CD8-positive, alpha-beta memory T cell (primary cell): Measurements from ENCODE around the gene PADI1. TPM values are rescaled to one million over a fixed set of nuclear protein-coding genes. Genes with fewer than 3 reads are reported as not detected.

ENCODE experiments used
- CTCF ChIA-PET: fragments of 350-600 bp; sonication (Branson Sonifier 250); formaldehyde crosslinking; loops from one replicate; lab custom pipeline; 2021; ENCODE audit warnings: antibody characterized with exemption; lab: Charles Lee
- POLR2A ChIA-PET: fragments of 350-600 bp; sonication (Branson Sonifier 250); formaldehyde crosslinking; loops from one replicate; lab custom pipeline; 2021; ENCODE audit warnings: antibody characterized with exemption; lab: Charles Lee
- DNase-seq, 5 donors: peaks; one replicate each; pipeline versions ENCODE4 v3.0.0 to v3.0.0-alpha.2; 2020 to 2022; ENCODE audit warnings: mixed read lengths in 1 of 5
- H3K27ac ChIP-seq: one replicate; pipeline ENCODE4 v1.7.0; 2013; ENCODE audit warnings: low read depth, mild to moderate bottlenecking, low read length, moderate library complexity
- H3K27me3 ChIP-seq: 2 replicates; pipeline ENCODE4 v1.7.0; 2013; ENCODE audit warnings: low read length, mild to moderate bottlenecking; ENCODE audit not compliant: insufficient read depth, poor library complexity, severe bottlenecking
- H3K36me3 ChIP-seq: 2 replicates; pipeline ENCODE4 v1.7.0; 2013; ENCODE audit warnings: mild to moderate bottlenecking, low read length, moderate library complexity; ENCODE audit not compliant: insufficient read depth
- H3K4me1 ChIP-seq: 2 replicates; pipeline ENCODE4 v1.7.0; 2013; ENCODE audit warnings: mild to moderate bottlenecking, low read length, moderate library complexity; ENCODE audit not compliant: insufficient read depth
- H3K4me3 ChIP-seq: 2 replicates; pipeline ENCODE4 v1.7.0; 2013; ENCODE audit warnings: mild to moderate bottlenecking, low read length
- H3K9me3 ChIP-seq: 2 replicates; pipeline ENCODE4 v1.7.0; 2013; ENCODE audit warnings: mild to moderate bottlenecking, low read length
- H3K27ac Mint-ChIP-seq, 8 donors: one replicate each; pipeline ENCODE4 v1.8.0; 2020 to 2021; ENCODE audit warnings: mixed read lengths in 8 of 8, mild to moderate bottlenecking in 6 of 8, inconsistent platforms in 3 of 8, moderate library complexity in 3 of 8
- H3K27me3 Mint-ChIP-seq, 2 donors: one replicate each; pipeline ENCODE4 v1.8.0; 2020 to 2021; ENCODE audit warnings: mixed read lengths in 2 of 2, mild to moderate bottlenecking in 1 of 2, moderate library complexity in 1 of 2
- H3K36me3 Mint-ChIP-seq, 3 donors: one replicate each; pipeline ENCODE4 v1.8.0; 2020 to 2021; ENCODE audit warnings: mixed read lengths in 3 of 3, inconsistent platforms in 1 of 3, mild to moderate bottlenecking in 1 of 3
- H3K4me1 Mint-ChIP-seq, 3 donors: one replicate each; pipeline ENCODE4 v1.8.0; 2020 to 2021; ENCODE audit warnings: mixed read lengths in 3 of 3, inconsistent platforms in 1 of 3, mild to moderate bottlenecking in 1 of 3
- H3K4me3 Mint-ChIP-seq, 7 donors: one replicate each; pipeline ENCODE4 v1.8.0; 2020 to 2021; ENCODE audit warnings: mixed read lengths in 7 of 7, mild to moderate bottlenecking in 6 of 7, moderate library complexity in 4 of 7, inconsistent platforms in 2 of 7
- H3K9me3 Mint-ChIP-seq, 5 donors: one replicate each; pipeline ENCODE4 v1.8.0; 2020 to 2022; ENCODE audit warnings: mixed read lengths in 5 of 5, mild to moderate bottlenecking in 3 of 5, moderate library complexity in 2 of 5, inconsistent platforms in 1 of 5
- polyA plus RNA-seq: library from polyadenylated mRNA; unstranded; fragments of 300-500 nt; fragmentation: Illumina TruSeq; gene quantifications from one replicate; pipeline ENCODE4 v1.2.3, GENCODE V29; 2021
- total RNA-seq, 2 experiments: library from RNA; stranded (reverse); gene quantifications; one replicate each; pipeline ENCODE4 v1.2.3, GENCODE V29; 2021

The PADI1 gene
- total and polyA plus RNA-seq, 3 experiments from 2014 or later: not detected

DNA sequence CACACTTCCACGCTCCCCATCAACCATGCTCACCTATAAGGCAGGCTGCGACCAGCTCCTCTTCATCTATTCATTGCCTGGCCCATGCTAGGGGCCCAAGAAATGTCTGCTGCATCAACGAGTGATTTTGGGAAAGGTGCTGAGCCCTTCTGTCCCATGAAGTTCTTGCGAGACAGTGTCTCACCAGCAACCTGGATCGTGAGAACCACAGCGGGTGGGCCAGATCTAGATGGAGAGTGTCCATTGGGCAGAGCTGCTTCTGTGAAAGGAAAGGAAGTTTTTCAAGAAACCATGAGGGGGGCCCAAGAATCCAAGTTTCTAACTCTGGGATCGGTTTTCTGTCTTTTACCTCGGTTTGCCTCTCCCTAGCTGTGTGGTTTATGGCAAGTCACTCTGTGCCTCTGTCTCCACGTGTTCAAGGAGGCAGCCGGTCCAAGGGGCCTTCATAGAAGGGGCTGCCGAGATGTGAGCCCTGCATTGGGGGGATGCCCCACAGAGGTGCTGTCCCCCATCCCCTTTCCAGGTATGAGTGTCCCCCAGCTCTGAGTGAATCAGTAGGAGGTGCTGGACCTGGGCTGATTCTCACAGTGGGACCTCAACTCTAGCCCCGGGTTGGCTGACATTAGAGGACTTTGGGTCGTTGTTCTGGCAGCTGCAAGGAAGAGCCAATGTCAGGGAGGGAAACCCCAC is 8.3 kb upstream of the PADI1 start:
- H3K4me3 ChIP-seq: no peak overlapping the region

DNA sequence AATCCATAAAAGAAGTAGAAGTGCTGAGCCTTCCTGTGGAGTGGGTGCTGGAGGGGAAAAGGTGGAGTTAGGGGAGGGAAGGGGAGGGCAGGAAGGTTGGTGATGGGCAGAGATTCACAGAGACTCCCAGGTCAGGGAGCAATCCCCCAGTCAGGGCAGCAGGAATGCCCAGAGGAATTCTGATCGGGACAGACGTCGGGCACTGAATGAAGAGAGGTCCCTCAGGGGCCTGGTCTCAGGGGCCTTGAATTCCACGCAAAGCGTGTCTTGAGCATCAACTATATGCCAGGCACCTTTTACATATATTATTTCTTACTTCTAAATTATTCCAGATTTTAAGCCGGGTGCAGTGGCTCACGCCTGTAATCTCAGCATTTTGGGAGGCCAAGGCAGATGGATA is 7.2 kb upstream of the PADI1 start:
- Mint-ChIP-seq H3K36me3 (peaks cover 0 to 3% (median 0%) of the 10 kb centered on the region in 3 donors), H3K4me3 (no peak overlapping the region), H3K27me3 (peaks cover 11 to 27% of the 10 kb centered on the region in 2 donors), H3K27ac (peak overlapping the region in 1 of 8 donors; percentile 54), H3K4me1 (peaks cover 14 to 20% (median 20%) of the 10 kb centered on the region in 3 donors), H3K9me3 (no peaks in the 10 kb centered on the region)
- Histone ChIP-seq H3K36me3 (no peaks in the 10 kb centered on the region), H3K9me3 (no peaks in the 10 kb centered on the region), H3K4me1 (peaks cover 10% of the 10 kb centered on the region), H3K27me3 (no peaks in the 10 kb centered on the region), H3K27ac (no peak overlapping the region), H3K4me3 (no peak overlapping the region)
- ChIA-PET CTCF (no interaction called here), POLR2A (no interaction called here)
- DNase-seq: no peak

More for the DNA sequence above, 8.3 kb upstream of the PADI1 start:
- Histone ChIP-seq H3K4me1 (peaks cover 8% of the 10 kb centered on the region), H3K9me3 (no peaks in the 10 kb centered on the region), H3K36me3 (no peaks in the 10 kb centered on the region), H3K27me3 (no peaks in the 10 kb centered on the region), H3K27ac (no peak overlapping the region)
- no peak for DNase-seq
- ChIA-PET CTCF (interaction anchor here (0.6 kb wide), 1 partner anchor 9 kb away, joined by 3 read pairs; no protein-coding TSS in a partner anchor), POLR2A (no interaction called here)
- H3K27ac Mint-ChIP-seq: peak overlapping the region in 1 of 8 donors; percentile 74
- no peak overlapping the region for H3K4me3 Mint-ChIP-seq
- peaks cover 9 to 12% (median 9%) of the 10 kb centered on the region in 3 donors for H3K4me1 Mint-ChIP-seq
- H3K9me3 Mint-ChIP-seq: no peaks in the 10 kb centered on the region
- H3K27me3 Mint-ChIP-seq: peaks cover 10 to 30% of the 10 kb centered on the region in 2 donors
- peaks cover 0 to 3% (median 0%) of the 10 kb centered on the region in 3 donors for H3K36me3 Mint-ChIP-seq

DNA sequence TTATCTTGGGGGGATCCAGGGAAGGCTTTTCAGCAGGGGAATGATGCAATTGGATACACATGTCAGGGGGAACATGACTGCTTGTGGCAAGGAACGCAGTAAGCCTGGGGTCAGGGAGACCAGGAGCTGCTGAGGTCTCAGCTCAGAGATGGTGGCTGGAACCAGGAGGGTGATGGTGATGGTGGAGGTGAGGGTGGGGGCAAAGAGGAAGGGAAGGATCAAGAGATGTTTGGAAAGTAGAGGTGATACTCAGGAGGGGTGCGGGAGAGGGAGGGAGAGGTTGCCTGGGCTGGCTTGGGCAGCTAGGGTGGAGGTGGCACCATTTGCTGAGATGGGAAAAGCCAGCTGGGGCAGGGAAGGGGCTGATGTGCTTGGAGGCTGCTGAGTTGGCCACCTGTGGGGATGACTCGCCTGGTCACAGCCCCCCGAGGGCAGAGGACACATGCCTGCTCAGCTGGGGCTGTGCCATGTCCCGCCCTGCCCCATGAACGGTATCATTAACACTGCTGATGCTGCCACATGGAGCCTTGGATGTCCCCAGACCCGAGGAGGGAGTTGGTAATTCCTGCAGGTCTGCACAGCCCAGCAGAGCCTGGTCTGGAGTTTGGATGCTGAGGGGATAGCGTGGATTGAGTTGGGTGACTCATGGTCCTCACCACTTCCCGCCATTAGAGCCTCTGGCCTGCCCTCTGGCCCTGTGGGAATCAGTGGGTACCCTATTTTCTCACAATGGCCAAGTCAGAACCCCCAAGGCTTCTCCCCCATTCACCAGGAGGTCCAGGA is 6.3 kb upstream of the PADI1 start:
- no peak for DNase-seq
- no peaks in the 10 kb centered on the region for H3K9me3 ChIP-seq
- H3K4me1 ChIP-seq: peaks cover 10% of the 10 kb centered on the region
- no peak overlapping the region for H3K4me3 ChIP-seq
- ChIA-PET POLR2A (no interaction called here), CTCF (no interaction called here)
- no peak overlapping the region for H3K27ac Mint-ChIP-seq
- H3K9me3 Mint-ChIP-seq: no peaks in the 10 kb centered on the region
- H3K27me3 ChIP-seq: no peaks in the 10 kb centered on the region
- H3K4me1 Mint-ChIP-seq: peaks cover 21 to 30% (median 28%) of the 10 kb centered on the region in 3 donors
- peaks cover 12 to 30% of the 10 kb centered on the region in 2 donors for H3K27me3 Mint-ChIP-seq
- no peak overlapping the region for H3K27ac ChIP-seq
- H3K36me3 Mint-ChIP-seq: peaks cover 0 to 3% (median 0%) of the 10 kb centered on the region in 3 donors
- no peak overlapping the region for H3K4me3 Mint-ChIP-seq
- no peaks in the 10 kb centered on the region for H3K36me3 ChIP-seq

DNA sequence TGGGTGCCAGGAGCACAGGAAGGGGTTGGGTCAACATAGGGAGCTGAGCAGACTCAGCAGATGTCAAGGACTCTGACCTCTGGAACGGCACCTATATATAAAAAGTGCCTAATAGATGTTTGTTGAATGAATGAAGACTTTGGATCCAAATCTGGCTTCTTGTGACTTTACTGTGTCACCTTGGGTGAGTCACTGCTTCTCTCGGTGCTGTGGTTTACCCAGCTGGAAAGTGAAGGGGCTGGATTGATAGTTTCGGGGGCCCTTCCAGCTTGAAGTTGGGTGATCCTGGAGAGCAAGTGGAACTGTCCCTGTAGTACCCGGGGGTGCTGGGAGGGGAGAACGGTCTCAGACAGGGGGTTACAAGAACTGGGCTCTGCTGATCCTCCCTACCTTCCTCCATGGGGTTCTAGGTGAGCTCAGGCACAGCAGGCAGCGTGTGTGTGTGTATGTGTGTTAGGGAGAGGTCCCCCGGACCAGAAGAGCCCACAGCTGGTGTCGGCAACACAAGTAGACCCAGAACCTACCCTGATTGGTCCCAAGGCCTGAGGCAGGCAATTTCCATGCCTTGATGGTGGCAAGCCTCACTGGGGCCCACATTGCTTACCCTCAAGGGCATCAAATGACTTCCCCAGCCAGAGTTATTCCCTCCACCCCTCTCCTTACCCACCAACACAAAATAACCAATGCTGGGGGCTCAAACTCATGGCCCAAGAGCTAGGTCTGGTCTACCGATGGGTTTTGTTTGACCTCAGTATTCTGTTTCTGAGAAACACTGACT is 5.5 kb upstream of the PADI1 start:
- CTCF ChIA-PET: interaction anchor here (0.9 kb wide), 1 partner anchor 12 kb away, joined by 4 read pairs; no protein-coding TSS in a partner anchor
- Histone ChIP-seq H3K4me3 (no peak overlapping the region), H3K27ac (no peak overlapping the region), H3K4me1 (peaks cover 10% of the 10 kb centered on the region), H3K27me3 (no peaks in the 10 kb centered on the region), H3K9me3 (no peaks in the 10 kb centered on the region), H3K36me3 (no peaks in the 10 kb centered on the region)
- peak in 1 of 5 donors; percentile 34 for DNase-seq
- Mint-ChIP-seq H3K4me3 (no peak overlapping the region), H3K36me3 (peaks cover 0 to 3% (median 0%) of the 10 kb centered on the region in 3 donors), H3K9me3 (no peaks in the 10 kb centered on the region), H3K27ac (no peak overlapping the region), H3K27me3 (peaks cover 14 to 34% of the 10 kb centered on the region in 2 donors), H3K4me1 (peaks cover 23 to 37% (median 34%) of the 10 kb centered on the region in 3 donors)
- POLR2A ChIA-PET: no interaction called here

DNA sequence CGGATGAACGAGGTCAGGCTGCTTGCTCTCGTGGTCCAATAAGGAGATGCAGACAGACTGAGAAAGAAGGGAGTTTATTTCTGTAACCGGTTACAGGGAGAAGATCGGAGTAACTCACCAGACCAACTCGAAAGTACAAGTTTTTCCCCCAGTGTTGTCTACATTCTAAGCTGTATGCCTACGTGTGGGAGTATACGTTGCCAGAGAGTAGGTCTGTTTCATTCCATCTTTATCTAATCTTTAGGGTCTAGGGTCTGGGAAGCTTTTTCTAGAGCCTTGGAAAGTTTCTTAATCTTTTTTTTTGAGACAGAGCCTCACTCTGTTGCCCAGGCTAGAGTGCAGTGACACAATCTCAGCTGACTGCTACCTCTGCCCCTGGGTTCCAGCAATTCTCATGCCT is 4.7 kb upstream of the PADI1 start:
- Mint-ChIP-seq H3K36me3 (peaks cover 0 to 3% (median 0%) of the 10 kb centered on the region in 3 donors), H3K9me3 (no peaks in the 10 kb centered on the region), H3K4me3 (no peak overlapping the region), H3K4me1 (peaks cover 23 to 39% (median 34%) of the 10 kb centered on the region in 3 donors), H3K27ac (peak overlapping the region in 1 of 8 donors; percentile 12), H3K27me3 (peaks cover 16 to 35% of the 10 kb centered on the region in 2 donors)
- Histone ChIP-seq H3K4me1 (peaks cover 10% of the 10 kb centered on the region), H3K9me3 (no peaks in the 10 kb centered on the region), H3K27me3 (no peaks in the 10 kb centered on the region), H3K4me3 (no peak overlapping the region), H3K36me3 (no peaks in the 10 kb centered on the region), H3K27ac (no peak overlapping the region)
- CTCF ChIA-PET: interaction anchor here (0.9 kb wide), 1 partner anchor 11 kb away, joined by 4 read pairs; no protein-coding TSS in a partner anchor
- peak in 1 of 5 donors; percentile 16 for DNase-seq
- POLR2A ChIA-PET: no interaction called here

DNA sequence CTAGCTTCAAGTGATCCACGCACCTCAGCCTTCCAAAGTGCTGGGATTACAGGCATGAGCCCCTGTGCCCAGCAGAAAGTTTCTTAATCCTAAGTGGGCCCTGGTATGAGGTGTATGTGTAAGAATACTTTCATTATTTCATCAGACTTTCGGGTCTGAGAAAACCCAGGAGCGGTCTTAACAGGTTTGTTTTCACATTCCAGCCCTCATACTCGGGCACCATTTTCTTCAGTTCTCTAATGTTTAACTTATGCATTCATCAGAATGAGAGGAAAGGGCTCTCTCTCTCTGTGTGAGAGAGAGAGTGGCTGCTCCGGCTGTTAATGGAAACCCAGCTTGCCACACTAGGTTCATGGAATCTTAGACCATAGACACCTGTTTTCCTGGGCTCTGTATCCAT is 4.2 kb upstream of the PADI1 start:
- CTCF ChIA-PET: no interaction called here

DNA sequence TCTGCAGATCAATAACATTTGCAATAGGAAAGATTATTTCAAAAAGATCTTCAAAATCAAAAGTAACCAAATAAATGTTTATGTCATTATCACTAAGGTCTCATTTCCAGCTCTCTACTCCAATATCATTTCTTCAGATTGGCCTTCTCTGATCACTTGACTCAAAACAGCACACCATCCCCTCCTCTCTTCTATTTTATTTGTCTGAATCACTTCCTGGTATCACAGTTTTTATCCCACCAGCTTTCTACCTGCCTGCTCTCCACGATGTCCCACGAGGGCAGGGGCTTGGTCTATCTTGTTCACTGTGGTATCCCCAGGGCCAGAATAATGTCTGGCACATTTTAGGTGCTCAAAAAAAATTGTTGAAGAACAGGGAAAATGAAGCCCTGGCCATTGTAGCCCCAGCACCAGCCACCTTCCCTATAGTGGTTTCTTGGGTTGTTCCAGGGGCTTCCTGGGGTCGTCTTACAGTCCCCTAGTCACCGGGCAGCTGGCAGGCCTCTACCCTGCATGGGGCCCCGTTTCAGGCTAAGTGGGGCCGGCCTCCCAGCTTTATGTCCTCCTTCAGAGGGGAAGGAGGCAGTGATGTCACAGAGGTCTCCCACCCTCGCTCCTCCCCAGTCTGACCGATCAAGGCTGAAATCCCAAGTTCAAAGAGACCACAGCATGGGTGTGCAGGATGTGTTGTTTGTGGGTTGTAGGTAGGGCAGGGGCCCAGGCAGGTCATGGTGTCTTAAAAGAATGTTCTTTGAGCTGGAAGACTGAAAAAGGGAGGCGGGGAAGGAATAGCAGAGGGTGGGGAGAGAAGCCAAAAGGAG is 3.5 kb upstream of the PADI1 start:
- H3K4me3 Mint-ChIP-seq: peak overlapping the region in 6 of 7 donors; percentile 34 to 70 (median 64)
- peaks cover 10% of the 10 kb centered on the region for H3K4me1 ChIP-seq
- no peak overlapping the region for H3K27ac ChIP-seq
- H3K9me3 Mint-ChIP-seq: no peaks in the 10 kb centered on the region
- H3K27me3 ChIP-seq: no peaks in the 10 kb centered on the region
- H3K4me1 Mint-ChIP-seq: peaks cover 23 to 43% (median 34%) of the 10 kb centered on the region in 3 donors
- no peaks in the 10 kb centered on the region for H3K9me3 ChIP-seq
- H3K27ac Mint-ChIP-seq: peak overlapping the region; percentile 4 to 73 (median 44)
- H3K36me3 ChIP-seq: no peaks in the 10 kb centered on the region
- H3K36me3 Mint-ChIP-seq: peaks cover 0 to 3% (median 0%) of the 10 kb centered on the region in 3 donors
- peak overlapping the region; percentile 20 for H3K4me3 ChIP-seq
- POLR2A ChIA-PET: no interaction called here
- peaks cover 22 to 38% of the 10 kb centered on the region in 2 donors for H3K27me3 Mint-ChIP-seq
- CTCF ChIA-PET: no interaction called here
- peak in 3 of 5 donors; percentile 26 to 48 (median 30) for DNase-seq

More for the DNA sequence above, 4.2 kb upstream of the PADI1 start:
- Mint-ChIP-seq H3K36me3 (peaks cover 0 to 3% (median 0%) of the 10 kb centered on the region in 3 donors), H3K27me3 (peaks cover 21 to 38% of the 10 kb centered on the region in 2 donors), H3K4me1 (peaks cover 23 to 41% (median 34%) of the 10 kb centered on the region in 3 donors), H3K27ac (peak overlapping the region in 5 of 8 donors; percentile 5 to 73 (median 61)), H3K9me3 (no peaks in the 10 kb centered on the region), H3K4me3 (peak overlapping the region in 3 of 7 donors; percentile 46 to 68 (median 68))
- Histone ChIP-seq H3K36me3 (no peaks in the 10 kb centered on the region), H3K27ac (no peak overlapping the region), H3K4me3 (no peak overlapping the region), H3K9me3 (no peaks in the 10 kb centered on the region), H3K4me1 (peaks cover 10% of the 10 kb centered on the region), H3K27me3 (no peaks in the 10 kb centered on the region)
- POLR2A ChIA-PET: no interaction called here
- peak in 1 of 5 donors; percentile 21 for DNase-seq
